ENCODE data around the gene NTM.

NTM gene

GRCh38 chr11:131867457-131868257 lies 497.2 kb downstream of the NTM start:
- H3K4me3 ChIP-seq (ENCODE audit: low read length) = no peak overlapping the region
- peak; percentile 86 for DNase-seq (ENCODE audit: low read depth)
- TF ChIP-seq, protein P1, sequence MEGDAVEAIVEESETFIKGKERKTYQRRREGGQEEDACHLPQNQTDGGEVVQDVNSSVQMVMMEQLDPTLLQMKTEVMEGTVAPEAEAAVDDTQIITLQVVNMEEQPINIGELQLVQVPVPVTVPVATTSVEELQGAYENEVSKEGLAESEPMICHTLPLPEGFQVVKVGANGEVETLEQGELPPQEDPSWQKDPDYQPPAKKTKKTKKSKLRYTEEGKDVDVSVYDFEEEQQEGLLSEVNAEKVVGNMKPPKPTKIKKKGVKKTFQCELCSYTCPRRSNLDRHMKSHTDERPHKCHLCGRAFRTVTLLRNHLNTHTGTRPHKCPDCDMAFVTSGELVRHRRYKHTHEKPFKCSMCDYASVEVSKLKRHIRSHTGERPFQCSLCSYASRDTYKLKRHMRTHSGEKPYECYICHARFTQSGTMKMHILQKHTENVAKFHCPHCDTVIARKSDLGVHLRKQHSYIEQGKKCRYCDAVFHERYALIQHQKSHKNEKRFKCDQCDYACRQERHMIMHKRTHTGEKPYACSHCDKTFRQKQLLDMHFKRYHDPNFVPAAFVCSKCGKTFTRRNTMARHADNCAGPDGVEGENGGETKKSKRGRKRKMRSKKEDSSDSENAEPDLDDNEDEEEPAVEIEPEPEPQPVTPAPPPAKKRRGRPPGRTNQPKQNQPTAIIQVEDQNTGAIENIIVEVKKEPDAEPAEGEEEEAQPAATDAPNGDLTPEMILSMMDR (conservative IDR thresholded peaks at IDR 0.05; ENCODE audit: low read length) = peak; percentile 98

GRCh38 chr11:131868629-131869507 lies 498.5 kb downstream of the NTM start:
- H3K4me3 ChIP-seq (ENCODE audit: low read length) = no peak overlapping the region
- DNase-seq (ENCODE audit: low read depth) = no peak
- TF ChIP-seq, protein P1 (conservative IDR thresholded peaks at IDR 0.05; ENCODE audit: low read length) = no peak

DNA sequence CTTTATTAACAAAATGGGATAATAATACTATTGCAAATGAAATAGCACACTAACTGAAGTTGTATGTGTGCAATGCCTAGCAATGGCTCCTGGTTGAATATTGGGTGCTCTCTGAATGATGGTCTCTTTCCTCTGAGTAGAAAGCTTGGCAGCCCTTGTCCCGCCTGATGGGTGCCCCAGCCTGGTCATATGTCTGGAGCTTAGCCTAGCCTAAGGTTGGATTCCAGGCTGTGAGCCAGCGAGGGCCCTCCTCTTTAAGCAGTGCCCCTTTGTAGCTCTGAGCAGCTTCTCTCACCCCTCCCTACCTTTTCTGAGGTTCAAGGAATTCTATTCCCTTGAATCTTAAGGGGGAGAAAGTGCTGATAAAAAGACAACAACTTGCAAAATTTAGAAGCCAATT lies 499.9 kb downstream of the NTM start:
- no peak for DNase-seq (ENCODE audit: low read depth)
- TF ChIP-seq, protein P1 (conservative IDR thresholded peaks at IDR 0.05; ENCODE audit: low read length) = no peak
- H3K4me3 ChIP-seq (ENCODE audit: low read length) = no peak overlapping the region

GRCh38 chr11:131871006-131871405 lies 500.6 kb downstream of the NTM start:
- DNase-seq (ENCODE audit: low read depth) = no peak
- TF ChIP-seq, protein P1 (conservative IDR thresholded peaks at IDR 0.05; ENCODE audit: low read length) = no peak

GRCh38 chr11:131874070-131874469 lies 503.7 kb downstream of the NTM start:
- DNase-seq (ENCODE audit: low read depth) = no peak
- TF ChIP-seq, protein P1 (conservative IDR thresholded peaks at IDR 0.05; ENCODE audit: low read length) = no peak
- H3K4me3 ChIP-seq (ENCODE audit: low read length) = no peak overlapping the region

More at GRCh38 chr11:131871006-131871405, 500.6 kb downstream of the NTM start:
- H3K4me3 ChIP-seq (ENCODE audit: low read length) = no peak overlapping the region

- DNase-seq (ENCODE audit: low read depth) = peak; percentile 38
- no peak overlapping the region for H3K4me3 ChIP-seq (ENCODE audit: low read length)
- TF ChIP-seq, protein P1 (conservative IDR thresholded peaks at IDR 0.05; ENCODE audit: low read length) = no peak
Measured at GRCh38 chr11:131875611-131876010, 505.2 kb downstream of the NTM start.
